GM12878 (cell line): ENCODE results near the gene VWA7. TPM values are rescaled to one million over a fixed set of nuclear protein-coding genes. Genes with fewer than 3 reads are reported as not detected.

ENCODE experiments used
- CBX5 ChIP-seq: sonication (generic); IDR thresholded peaks from 2 replicates; pipeline ENCODE4 v1.6.1; 2016; ENCODE audit warnings: low read depth, moderate library complexity, mild to moderate bottlenecking, inconsistent platforms
- CHD2 ChIP-seq: IDR thresholded peaks from 2 replicates; pipeline ENCODE4 v1.6.1; 2011; ENCODE audit warnings: low read depth, low read length, improper control_type of control experiment, borderline replicate concordance
- CREM ChIP-seq: IDR thresholded peaks from 2 replicates; pipeline ENCODE4 v1.6.1; 2014; ENCODE audit warnings: antibody characterized with exemption, low read depth
- DPF2 ChIP-seq: fragments of 450-650 bp; IDR thresholded peaks from 2 replicates; pipeline ENCODE4 v1.6.1; 2017; ENCODE audit warnings: mild to moderate bottlenecking
- EED ChIP-seq: sonication (generic); IDR thresholded peaks from 2 replicates; pipeline ENCODE4 v1.6.1; 2016; ENCODE audit warnings: antibody characterized with exemption, low read depth
- EGR1 ChIP-seq, 2 experiments: IDR thresholded peaks; 1 replicate in 1 of 2; 2 replicates in 1 of 2; pipeline ENCODE4 v1.6.1; 2011 to 2012; ENCODE audit warnings: low read depth in 2 of 2, low read length in 2 of 2, borderline replicate concordance in 1 of 2, mild to moderate bottlenecking in 1 of 2, moderate library complexity in 1 of 2
- FOS ChIP-seq: IDR thresholded peaks from 3 replicates; pipeline ENCODE4 v1.6.1; 2011; ENCODE audit warnings: borderline replicate concordance; ENCODE audit not compliant: insufficient read length; ENCODE audit errors: extremely low read depth
- IKZF1 ChIP-seq: fragments of 450-650 bp; conservative IDR thresholded peaks from 2 replicates; pipeline ENCODE4 v1.6.1; 2017; ENCODE audit warnings: antibody characterized with exemption, mild to moderate bottlenecking
- PML ChIP-seq: IDR thresholded peaks from 2 replicates; pipeline ENCODE4 v1.6.1; 2012; ENCODE audit warnings: low read length, inconsistent platforms
- POU2F2 ChIP-seq: IDR thresholded peaks from 3 replicates; pipeline ENCODE4 v1.6.1; 2011; ENCODE audit warnings: low read depth, mild to moderate bottlenecking, low read length, borderline replicate concordance
- RAD21 ChIP-seq: IDR thresholded peaks from 2 replicates; pipeline ENCODE4 v1.6.1; 2011; ENCODE audit warnings: mild to moderate bottlenecking, low read depth, low read length, moderate library complexity; ENCODE audit not compliant: insufficient read depth
- RBBP5 ChIP-seq: fragments of 200-600 bp; sonication (generic); conservative IDR thresholded peaks from 2 replicates; pipeline ENCODE4 v1.6.1; 2016
- RCOR1 ChIP-seq: conservative IDR thresholded peaks from 2 replicates; pipeline ENCODE4 v1.6.1; 2012; ENCODE audit warnings: low read depth, low read length, improper control_type of control experiment
- SREBF1 ChIP-seq: IDR thresholded peaks from 2 replicates; pipeline ENCODE4 v1.6.1; 2012; ENCODE audit warnings: mild to moderate bottlenecking, low read length
- STAT1 ChIP-seq: fragments of 450-650 bp; conservative IDR thresholded peaks from 2 replicates; pipeline ENCODE4 v1.6.1; 2014; ENCODE audit warnings: antibody characterized with exemption, mild to moderate bottlenecking
- TCF3 ChIP-seq: IDR thresholded peaks from 2 replicates; pipeline ENCODE4 v1.6.1; 2012; ENCODE audit warnings: low read depth, mild to moderate bottlenecking, low read length, borderline replicate concordance; ENCODE audit not compliant: insufficient read depth
- ZZZ3 ChIP-seq: IDR thresholded peaks from 2 replicates; pipeline ENCODE4 v1.6.1; 2011; ENCODE audit warnings: low read depth; ENCODE audit not compliant: control insufficient read depth, insufficient read length
- polyA plus RNA-seq, 11 experiments: library from polyadenylated mRNA; depleted of rRNA in 4 of 11; unstranded in 6 of 11; stranded (reverse) in 5 of 11; fragments of >200 nt; fragmentation: Nextera tagmentation in 4 of 11; fragmentation: Illumina TruSeq in 1 of 11; extraction: Ambion mirVana in 4 of 11; extraction: Trizol in 1 of 11; gene quantifications; 1 replicate in 1 of 11; 2 replicates in 10 of 11; pipeline versions ENCODE4 v1.2.1 to v1.2.3, GENCODE V29; 2011 to 2016; ENCODE audit warnings: inconsistent platforms in 2 of 11, missing spikeins in 2 of 11, low read depth in 1 of 11
- total RNA-seq, 4 experiments: library from RNA; depleted of rRNA in 3 of 4; stranded (reverse); fragments of >200 nt in 3 of 4; fragmentation: Illumina TruSeq in 1 of 4; extraction: Trizol in 1 of 4; gene quantifications; 2 replicates each; pipeline versions ENCODE4 v1.2.1 to v1.2.3, GENCODE V29; 2013 to 2021
- TF ChIP-seq, protein P1 (sequence below): IDR thresholded peaks from 2 replicates; pipeline ENCODE4 v1.6.1; 2011; ENCODE audit warnings: mild to moderate bottlenecking, low read depth, low read length, moderate library complexity; ENCODE audit not compliant: insufficient replicate concordance
- TF ChIP-seq, protein P2 (sequence below): IDR thresholded peaks from 2 replicates; pipeline ENCODE4 v1.6.1; 2011; ENCODE audit warnings: low read depth, mild to moderate bottlenecking, low read length, moderate library complexity, borderline replicate concordance; ENCODE audit errors: extremely low read depth
- TF ChIP-seq, protein P3 (sequence below): fragments of 450-650 bp; IDR thresholded peaks from 2 replicates; pipeline ENCODE4 v1.6.1; 2017; ENCODE audit warnings: mild to moderate bottlenecking, moderate library complexity
- TF ChIP-seq, protein P4 (sequence below): fragments of 450-650 bp; formaldehyde crosslinking; IDR thresholded peaks from 2 replicates; pipeline ENCODE4 v1.4.0; 2020; ENCODE audit warnings: mild to moderate bottlenecking, moderate library complexity

Gene VWA7
- total and polyA plus RNA-seq, 10 of the 15 experiments (the other 5 are each of a cell fraction or from before 2014, with no cell fraction given): 0.11 to 3.1 (median 1.2) TPM; not detected in 1

DNA sequence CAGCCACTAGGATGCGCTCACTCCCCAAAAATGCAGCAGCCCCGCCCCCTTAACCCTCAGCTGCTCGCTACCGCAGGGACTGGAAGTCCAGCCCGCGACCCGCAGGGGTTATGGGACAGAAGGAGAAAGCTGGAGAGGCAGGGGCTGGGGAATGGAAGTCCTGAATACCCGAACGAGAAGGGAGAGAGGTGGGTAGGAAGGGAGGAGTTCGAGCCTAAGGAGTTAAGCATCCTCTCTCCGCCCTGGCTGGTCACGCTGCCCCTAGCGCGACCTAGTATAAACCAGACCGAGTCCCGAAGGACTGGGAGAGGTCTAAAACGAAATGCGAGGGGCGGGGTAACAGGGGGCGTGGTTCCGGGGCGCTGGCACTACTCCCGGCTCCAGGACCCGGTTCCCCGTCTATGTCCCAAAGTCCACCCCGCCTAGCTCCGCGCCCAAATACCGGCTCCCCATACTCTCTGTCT, 47.6 kb downstream of the VWA7 start (continued):
- TF ChIP-seq POU2F2 (no peak), RBBP5 (no peak), ZZZ3 (no peak), EGR1 (IDR thresholded peaks at IDR 0.05; ENCODE audit: borderline replicate concordance in 1 of 2, low read depth in 2 of 2, low read length in 2 of 2) (0 out of 3 replicates have a peak, but pooled peaks of 1 of the 2 experiments have one; percentile 38), SREBF1 (no peak), RCOR1 (no peak), PML (no peak), CREM (no peak), IKZF1 (peak; percentile 35; the same call in 1 of the 2 replicates), STAT1 (0 out of 2 replicates have a peak, but pooled peaks have one; percentile 39), TCF3 (no peak), EED (0 out of 2 replicates have a peak, but pooled peaks have one; percentile 28), CHD2 (peak; percentile 42; the same call in 1 of the 2 replicates), FOS (no peak), DPF2 (no peak; the same call in 1 of the 2 replicates), CBX5 (no peak), RAD21 (peak; percentile 90)
- TF ChIP-seq, protein P1, sequence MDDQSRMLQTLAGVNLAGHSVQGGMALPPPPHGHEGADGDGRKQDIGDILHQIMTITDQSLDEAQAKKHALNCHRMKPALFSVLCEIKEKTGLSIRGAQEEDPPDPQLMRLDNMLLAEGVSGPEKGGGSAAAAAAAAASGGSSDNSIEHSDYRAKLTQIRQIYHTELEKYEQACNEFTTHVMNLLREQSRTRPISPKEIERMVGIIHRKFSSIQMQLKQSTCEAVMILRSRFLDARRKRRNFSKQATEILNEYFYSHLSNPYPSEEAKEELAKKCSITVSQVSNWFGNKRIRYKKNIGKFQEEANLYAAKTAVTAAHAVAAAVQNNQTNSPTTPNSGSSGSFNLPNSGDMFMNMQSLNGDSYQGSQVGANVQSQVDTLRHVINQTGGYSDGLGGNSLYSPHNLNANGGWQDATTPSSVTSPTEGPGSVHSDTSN: no peak
- TF ChIP-seq, protein P2, sequence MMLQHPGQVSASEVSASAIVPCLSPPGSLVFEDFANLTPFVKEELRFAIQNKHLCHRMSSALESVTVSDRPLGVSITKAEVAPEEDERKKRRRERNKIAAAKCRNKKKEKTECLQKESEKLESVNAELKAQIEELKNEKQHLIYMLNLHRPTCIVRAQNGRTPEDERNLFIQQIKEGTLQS: no peak
- TF ChIP-seq, protein P3, sequence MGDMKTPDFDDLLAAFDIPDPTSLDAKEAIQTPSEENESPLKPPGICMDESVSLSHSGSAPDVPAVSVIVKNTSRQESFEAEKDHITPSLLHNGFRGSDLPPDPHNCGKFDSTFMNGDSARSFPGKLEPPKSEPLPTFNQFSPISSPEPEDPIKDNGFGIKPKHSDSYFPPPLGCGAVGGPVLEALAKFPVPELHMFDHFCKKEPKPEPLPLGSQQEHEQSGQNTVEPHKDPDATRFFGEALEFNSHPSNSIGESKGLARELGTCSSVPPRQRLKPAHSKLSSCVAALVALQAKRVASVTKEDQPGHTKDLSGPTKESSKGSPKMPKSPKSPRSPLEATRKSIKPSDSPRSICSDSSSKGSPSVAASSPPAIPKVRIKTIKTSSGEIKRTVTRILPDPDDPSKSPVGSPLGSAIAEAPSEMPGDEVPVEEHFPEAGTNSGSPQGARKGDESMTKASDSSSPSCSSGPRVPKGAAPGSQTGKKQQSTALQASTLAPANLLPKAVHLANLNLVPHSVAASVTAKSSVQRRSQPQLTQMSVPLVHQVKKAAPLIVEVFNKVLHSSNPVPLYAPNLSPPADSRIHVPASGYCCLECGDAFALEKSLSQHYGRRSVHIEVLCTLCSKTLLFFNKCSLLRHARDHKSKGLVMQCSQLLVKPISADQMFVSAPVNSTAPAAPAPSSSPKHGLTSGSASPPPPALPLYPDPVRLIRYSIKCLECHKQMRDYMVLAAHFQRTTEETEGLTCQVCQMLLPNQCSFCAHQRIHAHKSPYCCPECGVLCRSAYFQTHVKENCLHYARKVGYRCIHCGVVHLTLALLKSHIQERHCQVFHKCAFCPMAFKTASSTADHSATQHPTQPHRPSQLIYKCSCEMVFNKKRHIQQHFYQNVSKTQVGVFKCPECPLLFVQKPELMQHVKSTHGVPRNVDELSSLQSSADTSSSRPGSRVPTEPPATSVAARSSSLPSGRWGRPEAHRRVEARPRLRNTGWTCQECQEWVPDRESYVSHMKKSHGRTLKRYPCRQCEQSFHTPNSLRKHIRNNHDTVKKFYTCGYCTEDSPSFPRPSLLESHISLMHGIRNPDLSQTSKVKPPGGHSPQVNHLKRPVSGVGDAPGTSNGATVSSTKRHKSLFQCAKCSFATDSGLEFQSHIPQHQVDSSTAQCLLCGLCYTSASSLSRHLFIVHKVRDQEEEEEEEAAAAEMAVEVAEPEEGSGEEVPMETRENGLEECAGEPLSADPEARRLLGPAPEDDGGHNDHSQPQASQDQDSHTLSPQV: no peak
- TF ChIP-seq, protein P4, sequence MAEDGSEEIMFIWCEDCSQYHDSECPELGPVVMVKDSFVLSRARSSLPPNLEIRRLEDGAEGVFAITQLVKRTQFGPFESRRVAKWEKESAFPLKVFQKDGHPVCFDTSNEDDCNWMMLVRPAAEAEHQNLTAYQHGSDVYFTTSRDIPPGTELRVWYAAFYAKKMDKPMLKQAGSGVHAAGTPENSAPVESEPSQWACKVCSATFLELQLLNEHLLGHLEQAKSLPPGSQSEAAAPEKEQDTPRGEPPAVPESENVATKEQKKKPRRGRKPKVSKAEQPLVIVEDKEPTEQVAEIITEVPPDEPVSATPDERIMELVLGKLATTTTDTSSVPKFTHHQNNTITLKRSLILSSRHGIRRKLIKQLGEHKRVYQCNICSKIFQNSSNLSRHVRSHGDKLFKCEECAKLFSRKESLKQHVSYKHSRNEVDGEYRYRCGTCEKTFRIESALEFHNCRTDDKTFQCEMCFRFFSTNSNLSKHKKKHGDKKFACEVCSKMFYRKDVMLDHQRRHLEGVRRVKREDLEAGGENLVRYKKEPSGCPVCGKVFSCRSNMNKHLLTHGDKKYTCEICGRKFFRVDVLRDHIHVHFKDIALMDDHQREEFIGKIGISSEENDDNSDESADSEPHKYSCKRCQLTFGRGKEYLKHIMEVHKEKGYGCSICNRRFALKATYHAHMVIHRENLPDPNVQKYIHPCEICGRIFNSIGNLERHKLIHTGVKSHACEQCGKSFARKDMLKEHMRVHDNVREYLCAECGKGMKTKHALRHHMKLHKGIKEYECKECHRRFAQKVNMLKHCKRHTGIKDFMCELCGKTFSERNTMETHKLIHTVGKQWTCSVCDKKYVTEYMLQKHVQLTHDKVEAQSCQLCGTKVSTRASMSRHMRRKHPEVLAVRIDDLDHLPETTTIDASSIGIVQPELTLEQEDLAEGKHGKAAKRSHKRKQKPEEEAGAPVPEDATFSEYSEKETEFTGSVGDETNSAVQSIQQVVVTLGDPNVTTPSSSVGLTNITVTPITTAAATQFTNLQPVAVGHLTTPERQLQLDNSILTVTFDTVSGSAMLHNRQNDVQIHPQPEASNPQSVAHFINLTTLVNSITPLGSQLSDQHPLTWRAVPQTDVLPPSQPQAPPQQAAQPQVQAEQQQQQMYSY: no peak
